ENCODE measurements around the gene ABCC1. TPM values are rescaled to one million over a fixed set of nuclear protein-coding genes. Genes with fewer than 3 reads are reported as not detected.

ABCC1 gene
- total and polyA plus RNA-seq, 2 of the 4 experiments (the other 2 are of a cell fraction), result 39.4 to 66.0 TPM

DNA sequence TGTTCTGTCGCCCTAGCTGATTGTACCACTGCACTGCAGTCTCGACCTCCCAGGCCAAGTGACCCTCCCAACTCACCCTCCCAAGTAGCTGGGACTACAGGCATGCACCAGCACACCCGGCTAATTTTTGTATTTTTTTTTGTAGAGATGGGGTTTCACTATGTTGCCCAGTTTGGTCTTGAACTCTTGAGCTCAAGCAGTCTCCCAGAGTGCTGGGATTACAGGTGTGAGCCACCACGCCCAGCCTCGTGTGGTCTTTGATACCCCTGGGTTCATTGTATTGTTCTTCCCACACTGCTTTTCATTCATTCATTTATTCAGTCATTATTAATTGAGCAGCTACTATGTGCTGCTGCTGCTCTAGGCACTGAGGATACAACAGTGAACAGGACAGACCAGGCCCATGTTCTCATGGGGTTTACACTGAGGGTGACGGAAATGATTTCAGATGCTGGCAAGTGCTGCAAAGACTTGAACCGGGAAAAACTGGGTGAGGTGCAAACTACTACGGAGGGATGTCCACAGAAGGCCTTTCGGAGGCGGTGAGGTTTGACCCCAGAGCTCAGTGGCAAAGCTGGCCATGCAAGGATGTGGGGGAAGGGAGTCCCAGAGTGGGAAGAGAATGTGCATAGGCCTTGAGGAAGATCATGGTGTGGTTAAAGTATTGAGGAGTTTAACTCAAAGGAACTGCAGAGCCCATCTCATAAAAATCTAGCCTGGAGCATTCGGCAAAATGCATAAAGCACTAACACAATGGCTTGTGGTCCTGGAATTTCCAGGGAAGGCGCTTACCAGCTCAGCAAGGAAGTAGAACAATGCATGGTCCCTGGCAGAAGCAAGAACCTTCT, 10.9 kb downstream of the ABCC1 start (continued):
- TF ChIP-seq, protein P1, sequence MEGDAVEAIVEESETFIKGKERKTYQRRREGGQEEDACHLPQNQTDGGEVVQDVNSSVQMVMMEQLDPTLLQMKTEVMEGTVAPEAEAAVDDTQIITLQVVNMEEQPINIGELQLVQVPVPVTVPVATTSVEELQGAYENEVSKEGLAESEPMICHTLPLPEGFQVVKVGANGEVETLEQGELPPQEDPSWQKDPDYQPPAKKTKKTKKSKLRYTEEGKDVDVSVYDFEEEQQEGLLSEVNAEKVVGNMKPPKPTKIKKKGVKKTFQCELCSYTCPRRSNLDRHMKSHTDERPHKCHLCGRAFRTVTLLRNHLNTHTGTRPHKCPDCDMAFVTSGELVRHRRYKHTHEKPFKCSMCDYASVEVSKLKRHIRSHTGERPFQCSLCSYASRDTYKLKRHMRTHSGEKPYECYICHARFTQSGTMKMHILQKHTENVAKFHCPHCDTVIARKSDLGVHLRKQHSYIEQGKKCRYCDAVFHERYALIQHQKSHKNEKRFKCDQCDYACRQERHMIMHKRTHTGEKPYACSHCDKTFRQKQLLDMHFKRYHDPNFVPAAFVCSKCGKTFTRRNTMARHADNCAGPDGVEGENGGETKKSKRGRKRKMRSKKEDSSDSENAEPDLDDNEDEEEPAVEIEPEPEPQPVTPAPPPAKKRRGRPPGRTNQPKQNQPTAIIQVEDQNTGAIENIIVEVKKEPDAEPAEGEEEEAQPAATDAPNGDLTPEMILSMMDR (conservative IDR thresholded peaks at IDR 0.05; ENCODE audit: low read depth, low read length), result no peak
- TF ChIP-seq NFE2L2 (IDR thresholded peaks at IDR 0.05; ENCODE audit: low read depth, low read length), result no peak
- no peak for TF ChIP-seq CEBPB (IDR thresholded peaks at IDR 0.05; ENCODE audit: low read depth, low read length)
- TF ChIP-seq RCOR1 (IDR thresholded peaks at IDR 0.05; ENCODE audit: insufficient replicate concordance, low read length), result no peak
- no peak for TF ChIP-seq SMC3 (IDR thresholded peaks at IDR 0.05; ENCODE audit: low read depth, low read length)

Measured in IMR-90 (cell line).